Spleen (tissue), 7 donors: Measurements from ENCODE around the gene NLRP3.
"Not testable (repeated sequence)": the region's sequence is repeated elsewhere in the genome, so short reads cannot be mapped to it uniquely, and the experiment has no call there.

Experiments used
- CTCF ChIP-seq, 11 experiments: fragments of 200-600 bp in 7 of 11; fragments of 450-650 bp in 4 of 11; sonication (generic) in 4 of 11; IDR thresholded peaks in 8 of 11; conservative IDR thresholded peaks in 3 of 11; 1 replicate in 7 of 11; 2 replicates in 4 of 11; pipeline versions ENCODE4 v1.4.0 to v1.8.0; 2016 to 2021; ENCODE audit warnings: antibody characterized with exemption in 11 of 11, inconsistent platforms in 4 of 11, mild to moderate bottlenecking in 1 of 11
- POLR2A ChIP-seq, 3 donors: fragments of 450-650 bp; IDR thresholded peaks; one replicate each; pipeline ENCODE4 v1.5.1; 2017; ENCODE audit warnings: antibody characterized with exemption in 3 of 3, mild to moderate bottlenecking in 1 of 3
- POLR2AphosphoS5 ChIP-seq, 3 donors: sonication (generic); formaldehyde crosslinking; IDR thresholded peaks; one replicate each; pipeline ENCODE4 v1.5.1; 2017; ENCODE audit warnings: antibody characterized with exemption in 3 of 3
- donor health status: DM: no; HTN: no; CAD: no; lungs with moderate emphysema.
- donor health status: DM: no; HTN: no; CAD: no.
- donor health status: DM: no; HTN: no; CAD: no.

GRCh38 chr1:247377656-247378055, 38.3 kb upstream of the NLRP3 start:
- not testable (repeated sequence) for TF ChIP-seq POLR2A (IDR thresholded peaks at IDR 0.05); CTCF (IDR thresholded peaks at IDR 0.05 in 8 of 11, conservative IDR thresholded peaks at IDR 0.05 in 3 of 11); POLR2AphosphoS5 (IDR thresholded peaks at IDR 0.05)
